ENCODE data around the gene GABRB1.
"Not testable (repeated sequence)": the region's sequence is repeated elsewhere in the genome, so short reads cannot be mapped to it uniquely, and the experiment has no call there.

The GABRB1 gene

DNA sequence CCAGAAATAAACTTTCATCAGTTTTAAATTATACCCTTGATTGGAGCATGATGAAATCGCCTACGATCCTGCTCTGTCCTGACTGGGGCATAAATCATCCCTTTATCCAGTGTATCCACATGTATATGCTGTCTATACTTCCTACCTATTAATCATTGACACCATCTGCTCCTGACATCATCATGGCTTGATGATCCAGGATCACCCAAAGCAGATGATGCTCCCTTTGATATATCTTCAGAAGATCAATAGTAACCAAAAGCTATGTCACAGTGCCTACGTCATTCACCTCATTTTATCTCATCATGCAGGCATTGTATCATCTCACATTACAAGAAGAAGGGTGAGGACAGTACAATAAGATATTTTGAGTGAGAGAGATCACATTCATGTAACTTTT, 294.7 kb downstream of the GABRB1 start:
- no peak for DNase-seq

DNA sequence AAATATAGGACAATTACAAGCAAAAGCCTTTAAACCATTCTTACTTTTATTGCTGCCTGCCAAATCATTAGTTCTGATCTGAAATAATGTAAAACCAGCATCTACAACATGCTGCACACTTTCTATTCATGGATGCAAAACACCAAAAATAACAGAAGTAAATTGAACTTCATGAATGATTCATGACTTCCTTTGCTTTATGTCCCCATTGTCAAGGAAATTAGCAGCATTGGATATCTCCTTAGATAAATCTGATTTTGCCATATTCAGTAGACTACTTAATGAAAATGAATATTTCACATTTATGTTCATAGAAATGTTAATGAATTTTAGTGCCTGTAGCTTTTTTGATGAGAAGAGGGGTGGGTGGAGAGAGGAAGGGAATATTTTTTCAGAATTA, 299.5 kb downstream of the GABRB1 start:
- DNase-seq, result no peak

DNA sequence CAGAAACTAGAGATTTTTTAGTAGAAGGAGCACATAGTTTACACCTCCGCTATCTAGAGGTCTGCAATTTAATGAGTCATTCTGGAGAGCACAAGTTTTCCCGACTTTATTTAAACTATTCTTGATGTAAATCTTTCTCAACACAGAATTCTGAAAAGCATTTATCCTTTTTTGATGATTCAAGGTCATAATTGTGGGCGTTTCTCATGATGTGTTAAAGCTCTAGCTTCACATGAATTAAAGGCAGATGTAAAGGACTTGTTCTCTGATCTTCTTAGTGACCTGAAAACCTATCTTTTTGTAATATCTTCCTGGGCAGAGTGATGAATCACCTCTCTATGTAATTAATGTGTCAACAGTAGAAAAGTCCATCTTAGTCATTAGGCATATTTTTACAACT, 303.3 kb downstream of the GABRB1 start:
- no peak for DNase-seq

DNA sequence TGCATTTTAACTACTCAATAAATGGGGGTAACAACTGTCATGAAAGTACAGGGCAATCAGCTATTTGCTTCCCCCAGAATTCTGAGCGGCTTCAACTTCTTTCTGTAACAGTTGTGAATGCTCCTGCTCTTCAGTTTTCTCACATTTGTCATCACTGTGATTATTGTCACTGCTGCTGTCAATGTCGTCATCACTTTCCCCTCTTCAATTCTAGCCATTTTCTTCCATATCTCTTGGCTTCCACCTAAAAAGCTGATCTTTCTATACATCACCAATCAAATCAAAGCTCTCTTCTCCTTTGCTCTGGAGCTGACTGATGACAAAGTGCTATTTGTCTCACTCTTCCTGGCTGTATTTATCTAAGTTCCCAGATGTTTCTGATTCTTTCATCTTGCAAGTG, 306.5 kb downstream of the GABRB1 start:
- no peak for DNase-seq

DNA sequence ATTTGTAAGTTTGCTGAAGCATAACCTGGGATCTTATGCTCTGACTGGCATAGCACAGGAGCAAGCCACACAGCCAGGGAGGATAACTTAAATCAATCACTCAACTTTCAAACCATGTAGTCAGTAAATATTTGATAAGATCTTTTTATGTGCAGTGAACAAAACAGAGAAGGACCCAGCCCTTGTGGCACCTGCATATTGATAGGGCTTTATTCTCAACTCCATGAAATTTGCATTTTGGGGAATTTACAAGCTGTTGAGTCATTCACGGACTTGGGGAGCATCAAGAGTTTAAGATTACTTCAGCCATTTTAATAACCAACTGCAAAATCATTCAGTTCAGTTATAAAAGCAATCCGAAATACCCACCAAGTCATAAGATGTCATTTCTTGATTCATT, 309.5 kb downstream of the GABRB1 start:
- DNase-seq, result no peak

DNA sequence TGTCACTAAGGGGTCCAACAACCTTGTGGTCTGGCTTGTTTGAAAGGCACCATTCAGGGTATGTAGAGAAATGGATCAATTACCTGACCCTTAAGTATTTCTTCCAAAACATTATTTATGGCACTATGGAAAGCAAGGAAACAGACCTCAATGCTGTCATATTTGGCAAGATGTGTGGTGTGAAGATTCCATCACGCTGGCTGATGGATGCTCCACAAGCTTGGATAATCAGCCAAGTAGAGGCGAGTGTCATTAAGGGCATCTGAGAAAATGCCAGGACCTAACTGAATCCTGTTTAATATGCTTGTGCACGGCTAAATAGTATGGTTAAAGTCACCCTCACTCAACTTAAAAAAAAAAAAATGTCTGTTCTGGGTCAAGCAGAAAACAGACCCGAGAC, 311.4 kb downstream of the GABRB1 start:
- no peak for DNase-seq

DNA sequence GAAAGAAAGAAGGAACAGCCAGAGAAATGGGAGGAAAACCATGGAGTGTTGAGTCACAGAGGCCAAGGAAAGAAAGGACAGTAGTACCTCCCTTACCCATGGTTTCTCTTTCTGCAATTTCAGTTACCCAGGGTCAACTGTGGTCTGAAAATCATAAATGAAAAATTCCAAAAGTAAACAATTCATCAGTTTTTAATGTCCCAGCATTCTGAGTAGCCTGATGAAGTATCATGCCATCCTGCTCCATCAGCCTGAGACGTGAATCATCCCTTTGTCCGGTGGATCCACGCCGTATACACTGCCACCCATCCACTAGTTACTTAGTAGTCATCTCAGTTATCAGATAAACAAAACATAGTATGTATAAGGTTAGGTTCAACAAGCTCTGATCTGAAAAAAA, 318.0 kb downstream of the GABRB1 start:
- no peak for DNase-seq

DNA sequence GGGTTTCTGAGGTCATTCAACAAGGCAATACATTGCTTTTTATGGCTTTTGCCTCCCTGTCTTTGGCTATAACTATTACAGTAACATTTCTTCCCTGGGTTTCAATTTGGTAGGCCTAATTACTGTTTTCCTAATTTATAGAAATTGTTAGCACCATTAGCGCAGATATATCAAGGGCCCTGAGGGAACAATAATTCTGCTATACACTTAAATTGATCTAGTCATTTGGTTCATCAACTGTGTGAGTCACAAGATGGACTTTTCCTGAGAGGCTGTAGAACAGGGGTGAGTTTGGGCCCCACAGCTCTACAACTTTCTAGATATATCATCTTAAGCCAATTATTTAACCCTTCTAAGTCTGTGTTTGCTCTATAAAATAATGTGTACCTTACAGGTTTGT, 324.2 kb downstream of the GABRB1 start:
- DNase-seq, result no peak

DNA sequence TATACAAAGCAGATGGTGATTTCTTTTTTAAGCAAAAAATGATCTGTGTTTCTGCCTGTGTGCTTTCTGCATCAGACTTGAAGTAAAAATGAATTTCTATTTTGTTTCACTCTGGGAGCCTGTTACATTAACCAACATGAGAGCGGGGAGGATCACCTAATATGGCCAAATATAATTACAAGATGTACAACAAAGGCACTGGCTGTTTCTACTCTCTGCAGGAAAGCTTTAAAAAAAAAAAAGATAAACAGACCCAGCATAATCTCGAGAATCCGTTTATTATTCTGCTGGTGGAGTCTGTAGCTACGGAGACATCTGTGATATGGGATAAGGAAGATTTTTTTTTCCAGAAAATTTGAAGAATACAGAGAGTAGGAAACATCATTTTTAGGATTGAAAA, 328.5 kb downstream of the GABRB1 start:
- DNase-seq, result no peak

DNA sequence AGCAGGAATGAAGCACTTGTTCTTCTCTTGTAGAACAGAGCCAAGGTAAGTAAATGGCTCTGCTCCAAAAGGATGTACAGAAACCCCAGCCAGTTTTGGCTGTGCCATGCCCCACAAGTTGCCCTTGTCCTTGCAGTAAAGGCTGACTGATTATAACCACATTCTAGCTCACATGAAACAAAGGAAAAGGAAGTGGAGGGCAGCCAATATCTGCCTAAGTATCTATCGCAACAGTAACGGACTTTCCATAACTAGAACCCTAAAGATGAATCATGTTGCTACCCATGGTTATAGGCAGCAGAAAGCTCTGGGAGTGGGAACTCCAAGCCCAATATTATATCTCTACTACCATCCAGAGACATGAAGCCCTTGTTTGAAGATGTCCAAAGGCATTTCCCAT, 336.4 kb downstream of the GABRB1 start:
- DNase-seq, result no peak

DNA sequence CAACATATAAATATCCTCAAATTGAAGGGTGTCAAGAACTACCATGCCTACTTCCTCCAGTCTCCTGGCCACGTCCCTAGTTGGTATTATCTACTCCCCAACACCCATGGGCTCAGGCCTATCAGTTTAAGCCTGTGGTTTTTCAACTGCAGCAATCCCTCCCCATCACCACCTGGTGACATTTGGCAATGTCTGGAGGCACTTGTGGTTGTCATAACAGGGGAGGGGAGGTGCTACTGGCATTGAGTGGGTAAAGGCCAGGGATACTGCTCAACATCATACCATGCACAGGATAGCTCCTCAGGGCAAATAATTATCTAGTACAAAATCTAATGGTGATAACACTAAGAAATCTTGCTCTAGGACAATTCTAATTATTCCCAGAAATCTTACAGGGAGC, 336.8 kb downstream of the GABRB1 start:
- no peak for DNase-seq

DNA sequence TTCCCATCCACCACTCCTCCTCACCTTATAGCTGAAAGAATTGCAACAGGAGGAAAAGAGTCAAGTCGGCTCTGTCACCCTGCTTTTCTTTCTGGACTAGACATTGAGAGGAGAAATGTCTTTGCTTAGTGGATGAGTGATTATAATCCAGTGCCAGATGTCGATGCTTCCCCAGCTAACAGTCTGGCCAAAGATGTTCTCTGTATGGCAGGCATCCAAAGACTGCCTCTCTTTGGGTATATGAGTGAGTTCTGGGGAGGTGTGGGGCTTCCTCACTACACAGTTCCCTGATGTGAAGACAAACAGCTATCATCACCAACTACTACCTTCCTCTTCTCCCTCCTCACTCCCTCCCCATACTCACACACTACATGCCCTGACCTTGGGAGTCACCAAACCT, 341.2 kb downstream of the GABRB1 start:
- DNase-seq, result no peak

DNA sequence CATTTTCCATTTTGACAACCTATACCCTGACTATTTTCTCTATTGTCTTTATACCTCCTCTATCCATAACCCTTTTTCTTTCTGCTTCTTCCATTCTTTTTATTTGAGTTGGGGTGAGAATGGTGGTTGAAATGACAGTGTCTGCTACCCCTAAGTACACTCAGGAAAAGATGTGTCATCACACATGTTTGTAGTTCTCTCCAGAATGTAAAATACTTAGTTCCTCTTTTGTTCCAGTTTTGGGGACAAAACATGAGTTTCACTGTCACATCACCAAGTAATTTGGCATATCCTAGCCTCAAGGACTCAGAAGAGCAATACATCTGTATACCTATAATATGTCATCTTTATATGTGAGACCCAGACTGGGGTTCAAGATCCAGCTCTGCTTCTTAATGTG, 341.8 kb downstream of the GABRB1 start:
- DNase-seq, result no peak

DNA sequence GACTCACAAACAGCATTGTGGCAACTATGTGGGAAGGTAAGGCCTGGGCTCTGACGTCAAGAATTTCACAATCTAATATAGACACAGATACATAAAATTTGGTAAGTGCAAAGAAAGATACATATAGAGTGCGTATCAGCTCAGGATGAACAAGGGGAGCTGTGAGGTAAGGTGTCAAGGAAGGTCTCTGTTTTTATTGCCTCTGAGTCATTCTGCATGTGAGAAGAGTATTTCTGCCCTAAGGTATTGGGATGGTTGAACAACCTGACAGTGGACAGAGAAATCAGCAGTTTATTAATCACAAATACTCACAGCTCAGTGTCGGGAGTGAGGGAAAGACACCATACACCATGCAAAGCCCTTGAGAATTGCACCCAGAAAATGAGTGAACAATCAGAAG, 342.3 kb downstream of the GABRB1 start:
- DNase-seq, result no peak

DNA sequence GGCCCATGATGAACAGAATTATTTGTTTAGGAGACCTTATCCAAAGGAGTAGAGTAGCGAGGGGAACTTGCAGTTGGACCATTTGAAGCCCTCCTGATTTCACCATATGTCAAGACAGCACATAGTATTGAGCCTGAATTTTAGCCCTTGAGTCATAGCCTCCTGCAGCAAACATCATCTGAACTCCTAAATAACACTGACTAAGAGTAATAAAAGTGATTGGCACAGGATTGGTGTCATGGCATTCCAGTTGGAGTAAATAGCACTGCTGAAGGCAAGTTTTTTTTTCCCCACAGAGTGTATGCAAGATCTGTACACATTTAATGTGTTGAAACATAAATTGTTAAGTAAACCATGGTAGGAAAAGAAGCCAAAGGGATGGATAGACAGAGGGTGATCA, 343.1 kb downstream of the GABRB1 start:
- no peak for DNase-seq

DNA sequence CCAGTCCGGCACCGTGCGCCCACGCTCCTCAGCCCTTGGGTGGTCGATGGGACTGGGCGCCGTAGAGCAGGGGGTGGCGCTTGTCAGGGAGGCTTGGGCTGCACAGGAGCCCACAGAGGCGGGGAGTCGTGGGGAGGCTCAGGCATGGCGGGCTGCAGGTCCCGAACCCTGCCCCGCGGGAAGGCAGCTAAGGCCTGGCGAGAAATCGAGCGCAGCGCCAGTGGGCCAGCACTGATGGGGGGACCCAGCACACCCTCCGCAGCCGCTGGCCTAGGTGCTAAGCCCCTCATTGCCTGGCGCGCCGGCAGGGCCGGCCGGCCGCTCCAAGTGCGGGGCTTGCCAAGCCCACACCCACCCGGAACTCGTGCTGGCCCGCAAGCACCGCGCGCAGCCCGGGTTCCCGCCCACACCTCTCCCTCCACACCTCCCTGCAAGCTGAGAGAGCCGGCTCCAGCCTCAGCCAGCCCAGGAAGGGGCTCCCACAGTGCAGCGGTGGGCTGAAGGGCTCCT, 346.7 kb downstream of the GABRB1 start:
- not testable (repeated sequence) for DNase-seq

DNA sequence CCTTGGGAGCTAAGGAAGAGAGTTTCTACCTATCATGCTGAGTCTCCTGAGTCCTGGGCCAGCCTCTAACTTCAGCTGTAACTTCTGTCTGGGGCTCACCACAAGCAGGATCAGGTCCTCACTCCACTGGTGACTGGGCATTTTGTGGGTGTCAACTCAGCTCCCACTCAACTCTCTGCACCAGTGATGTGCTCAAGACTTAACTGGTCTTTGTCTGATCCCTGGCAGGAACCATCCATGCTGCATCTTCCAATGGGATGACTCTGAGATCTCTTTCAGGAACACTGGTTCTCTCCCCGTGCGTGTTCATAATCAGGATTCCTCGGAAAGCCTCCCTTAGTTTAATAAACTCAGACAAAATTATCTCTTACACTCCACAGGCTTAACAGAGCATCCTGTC, 349.8 kb downstream of the GABRB1 start:
- no peak for DNase-seq

DNA sequence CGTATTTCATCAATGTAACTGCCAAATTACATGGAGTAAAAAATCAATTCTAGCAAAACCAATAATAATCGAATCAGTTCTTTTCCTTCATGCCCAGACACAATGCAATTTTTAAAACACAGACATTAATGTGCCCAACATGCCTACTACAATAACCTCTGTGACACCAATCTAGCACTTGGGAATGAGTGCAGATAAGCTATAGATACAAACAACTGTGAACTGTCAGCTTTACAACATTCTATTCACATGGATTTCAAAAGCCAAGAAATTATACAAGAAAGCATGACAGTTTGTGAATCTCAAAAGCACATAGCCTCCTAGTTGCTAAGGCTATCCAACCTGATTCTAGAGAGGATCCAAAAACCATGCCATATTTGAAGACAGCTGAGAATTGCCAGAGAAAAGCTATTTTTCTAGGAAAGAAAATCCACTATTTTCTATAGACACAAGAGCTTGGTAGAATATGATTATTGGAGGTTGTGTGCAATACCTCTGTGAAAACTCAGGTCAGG, 351.5 kb downstream of the GABRB1 start:
- DNase-seq, result no peak

DNA sequence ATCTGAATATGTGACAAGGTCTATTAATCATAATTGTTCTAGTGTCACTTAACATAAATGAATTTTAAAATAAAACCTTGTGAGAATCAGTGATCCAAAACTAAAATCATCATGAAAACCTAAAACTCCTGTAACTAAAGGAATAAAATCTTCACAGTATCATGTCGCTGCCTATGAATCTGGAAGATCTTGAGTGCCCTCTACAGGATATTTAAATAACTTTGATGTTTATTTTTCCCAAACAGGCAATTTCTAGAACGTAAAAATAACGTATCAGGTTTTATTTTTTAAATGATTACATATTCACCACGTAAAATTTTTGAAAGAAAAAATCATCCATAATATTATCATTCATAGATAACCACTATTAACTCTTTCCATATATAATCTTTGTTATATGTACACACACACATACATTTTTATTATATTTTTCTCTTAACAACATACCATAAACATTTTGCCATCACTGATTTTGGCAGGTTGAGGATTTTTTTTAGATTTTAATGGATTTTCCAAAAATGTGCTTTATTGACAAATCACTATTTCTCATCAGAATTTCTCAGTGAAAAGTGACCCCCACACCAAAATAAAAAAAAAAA, 352.6 kb downstream of the GABRB1 start:
- DNase-seq, result no peak

DNA sequence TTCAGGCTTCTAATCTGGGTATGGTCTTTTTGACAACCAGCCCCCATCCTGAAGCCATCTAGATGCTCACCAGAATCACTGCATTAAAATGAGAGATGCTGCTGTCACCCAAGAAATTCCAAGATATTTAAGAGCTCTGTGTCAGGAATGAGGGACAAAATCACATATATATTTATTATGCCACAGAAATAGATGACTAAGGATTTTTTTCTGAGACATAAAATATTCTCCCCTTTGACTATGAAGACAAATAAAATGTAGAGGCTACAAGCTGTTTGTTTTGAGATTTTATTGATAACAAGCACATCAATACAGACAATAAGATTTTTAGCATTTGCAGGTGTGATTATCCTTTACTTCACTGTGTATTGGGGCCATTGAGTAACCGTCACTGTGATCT, 354.8 kb downstream of the GABRB1 start:
- DNase-seq, result no peak

DNA sequence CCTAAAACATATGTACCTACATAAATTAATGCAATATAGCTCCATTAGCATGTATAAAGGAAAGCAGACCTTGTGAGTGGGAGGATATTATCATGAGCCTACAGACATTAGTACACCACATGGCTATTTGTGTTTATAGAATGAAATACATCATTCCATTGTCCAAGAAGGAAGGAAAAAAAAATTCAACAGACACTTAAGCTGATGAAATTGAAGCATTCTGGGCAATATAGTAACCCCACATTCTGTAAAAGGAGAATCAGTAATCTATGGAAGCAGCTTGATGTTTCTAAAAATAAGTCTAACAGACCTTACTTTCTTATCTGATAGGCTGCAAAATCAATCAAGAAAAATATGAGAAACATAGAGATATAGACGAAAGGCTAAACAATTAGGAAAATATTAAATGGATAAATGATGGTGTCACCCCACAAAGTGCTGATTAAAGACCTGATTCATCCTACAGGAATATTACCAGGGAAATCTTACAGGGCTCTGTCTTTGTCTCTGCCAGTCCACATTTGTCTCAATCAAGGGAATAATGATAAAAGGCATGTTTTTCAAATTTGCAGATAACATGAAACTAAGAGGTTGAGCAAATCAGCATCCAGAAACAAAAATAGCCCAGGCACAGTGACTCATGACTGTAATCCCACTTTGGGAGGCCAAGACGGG, 355.3 kb downstream of the GABRB1 start:
- DNase-seq, result no peak

DNA sequence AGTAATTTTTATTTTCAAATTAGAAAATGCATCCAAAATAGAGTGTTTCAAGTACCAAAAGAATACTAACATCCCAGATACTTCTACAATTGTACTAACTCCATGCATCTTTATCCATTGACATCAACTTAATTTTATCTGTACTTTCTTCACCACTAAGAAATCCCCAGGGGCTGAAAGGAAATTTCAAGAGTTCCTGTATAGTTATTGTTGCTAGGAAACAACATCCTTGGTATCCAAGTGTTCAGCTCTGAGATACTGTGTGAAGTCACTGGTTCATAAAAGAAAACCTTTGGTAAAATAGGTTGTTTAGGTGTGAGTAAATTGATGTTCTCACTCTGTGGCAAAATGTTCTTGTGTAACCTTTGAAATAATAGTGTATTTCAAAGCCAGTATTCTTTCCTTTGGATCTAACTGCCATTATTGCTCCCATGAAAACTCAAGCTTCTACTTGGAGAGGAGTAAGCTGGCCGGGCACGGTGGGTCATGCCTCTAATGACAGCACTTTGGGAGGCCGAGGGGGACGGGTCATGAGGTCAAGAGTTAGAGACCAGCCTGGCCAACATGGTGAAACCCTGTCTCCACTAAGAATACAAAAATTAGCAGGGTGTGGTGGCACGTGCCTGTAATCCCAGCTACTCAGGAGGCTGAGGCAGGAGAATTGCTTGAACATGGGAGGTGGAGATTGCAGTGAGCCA, 359.2 kb downstream of the GABRB1 start:
- no peak for DNase-seq

DNA sequence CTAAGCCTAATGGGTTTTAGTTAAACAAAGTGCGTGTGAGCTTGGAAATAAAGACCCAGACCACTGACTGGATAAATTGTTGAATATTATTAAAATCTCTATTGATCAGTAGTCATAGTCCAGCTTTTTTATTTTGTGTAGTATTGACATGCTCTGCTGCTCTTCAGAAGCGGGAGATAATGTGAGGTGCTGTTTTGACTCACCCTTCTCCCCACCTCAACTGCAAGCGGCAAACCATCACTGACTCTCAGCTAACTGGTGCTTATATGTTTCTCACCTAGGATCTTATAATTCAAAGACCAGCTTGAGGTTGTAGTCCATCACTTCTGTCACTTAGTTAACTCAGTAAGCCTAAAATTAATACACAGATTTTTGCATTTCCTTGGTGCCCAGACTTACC, 359.9 kb downstream of the GABRB1 start:
- DNase-seq, result no peak

DNA sequence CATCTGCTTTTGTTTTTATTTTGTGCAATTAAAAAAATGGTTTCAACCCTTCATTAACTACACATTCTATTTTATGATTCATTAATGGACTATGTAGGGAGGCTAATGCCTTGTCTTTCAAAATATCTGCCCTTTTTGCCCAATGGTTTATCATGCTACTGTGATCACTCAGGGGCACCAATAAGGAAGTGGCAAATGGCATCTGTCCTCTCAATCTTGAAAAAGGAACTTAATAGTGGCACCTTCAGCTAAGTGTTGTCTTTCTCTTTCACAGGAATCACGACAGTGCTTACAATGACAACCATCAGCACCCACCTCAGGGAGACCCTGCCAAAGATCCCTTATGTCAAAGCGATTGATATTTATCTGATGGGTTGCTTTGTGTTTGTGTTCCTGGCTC, 375.0 kb downstream of the GABRB1 start:
- DNase-seq, result no peak

All from activated CD4-positive, alpha-beta T cell treated with anti-CD3 and anti-CD28 coated beads for 4 hours (primary cell).